DND-41 (cell line): Measurements from ENCODE around the gene OPRD1.

Source experiments
- EZH2 ChIP-seq: IDR thresholded peaks from 3 replicates; pipeline ENCODE4 v1.6.1; 2012; ENCODE audit warnings: borderline replicate concordance, low read depth, mild to moderate bottlenecking, moderate library complexity, low read length, inconsistent platforms; ENCODE audit not compliant: severe bottlenecking
- TF ChIP-seq, protein P1 (sequence below): IDR thresholded peaks from 2 replicates; pipeline ENCODE4 v1.5.1; 2012; ENCODE audit warnings: borderline replicate concordance, low read length, moderate library complexity, mild to moderate bottlenecking; ENCODE audit not compliant: poor library complexity, severe bottlenecking; ENCODE audit errors: extremely low read depth

DNA sequence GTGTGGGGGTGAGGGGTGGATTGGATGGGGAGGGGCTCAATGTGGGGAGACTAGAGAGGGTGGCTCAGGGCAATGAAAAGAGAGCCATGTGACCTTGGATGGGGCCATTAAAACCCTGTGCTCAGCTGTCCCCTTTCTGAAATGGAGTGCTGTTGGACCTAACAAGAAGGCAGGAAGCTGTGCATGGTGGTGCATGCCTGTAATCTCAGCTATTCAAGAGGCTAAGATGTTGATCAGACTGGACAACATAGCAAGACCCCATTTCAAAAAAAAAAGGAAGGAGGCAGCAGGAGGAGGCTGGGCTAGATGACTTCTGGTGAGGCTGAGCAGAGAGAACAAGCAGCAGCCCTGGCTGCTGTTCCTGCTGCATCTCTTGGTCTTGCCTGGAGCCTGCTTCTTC, 7.0 kb downstream of the OPRD1 start:
- TF ChIP-seq, protein P1, sequence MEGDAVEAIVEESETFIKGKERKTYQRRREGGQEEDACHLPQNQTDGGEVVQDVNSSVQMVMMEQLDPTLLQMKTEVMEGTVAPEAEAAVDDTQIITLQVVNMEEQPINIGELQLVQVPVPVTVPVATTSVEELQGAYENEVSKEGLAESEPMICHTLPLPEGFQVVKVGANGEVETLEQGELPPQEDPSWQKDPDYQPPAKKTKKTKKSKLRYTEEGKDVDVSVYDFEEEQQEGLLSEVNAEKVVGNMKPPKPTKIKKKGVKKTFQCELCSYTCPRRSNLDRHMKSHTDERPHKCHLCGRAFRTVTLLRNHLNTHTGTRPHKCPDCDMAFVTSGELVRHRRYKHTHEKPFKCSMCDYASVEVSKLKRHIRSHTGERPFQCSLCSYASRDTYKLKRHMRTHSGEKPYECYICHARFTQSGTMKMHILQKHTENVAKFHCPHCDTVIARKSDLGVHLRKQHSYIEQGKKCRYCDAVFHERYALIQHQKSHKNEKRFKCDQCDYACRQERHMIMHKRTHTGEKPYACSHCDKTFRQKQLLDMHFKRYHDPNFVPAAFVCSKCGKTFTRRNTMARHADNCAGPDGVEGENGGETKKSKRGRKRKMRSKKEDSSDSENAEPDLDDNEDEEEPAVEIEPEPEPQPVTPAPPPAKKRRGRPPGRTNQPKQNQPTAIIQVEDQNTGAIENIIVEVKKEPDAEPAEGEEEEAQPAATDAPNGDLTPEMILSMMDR: no peak
- no peak for TF ChIP-seq EZH2
